NCI-H748 (cell line): ENCODE data around the gene ZSCAN31.

ENCODE experiments used
- DNase-seq: peaks from one replicate; lab custom pipeline; 2025; ENCODE audit not compliant: unreplicated experiment; lab: John Stamatoyannopoulos, UW

The ZSCAN31 gene

DNA sequence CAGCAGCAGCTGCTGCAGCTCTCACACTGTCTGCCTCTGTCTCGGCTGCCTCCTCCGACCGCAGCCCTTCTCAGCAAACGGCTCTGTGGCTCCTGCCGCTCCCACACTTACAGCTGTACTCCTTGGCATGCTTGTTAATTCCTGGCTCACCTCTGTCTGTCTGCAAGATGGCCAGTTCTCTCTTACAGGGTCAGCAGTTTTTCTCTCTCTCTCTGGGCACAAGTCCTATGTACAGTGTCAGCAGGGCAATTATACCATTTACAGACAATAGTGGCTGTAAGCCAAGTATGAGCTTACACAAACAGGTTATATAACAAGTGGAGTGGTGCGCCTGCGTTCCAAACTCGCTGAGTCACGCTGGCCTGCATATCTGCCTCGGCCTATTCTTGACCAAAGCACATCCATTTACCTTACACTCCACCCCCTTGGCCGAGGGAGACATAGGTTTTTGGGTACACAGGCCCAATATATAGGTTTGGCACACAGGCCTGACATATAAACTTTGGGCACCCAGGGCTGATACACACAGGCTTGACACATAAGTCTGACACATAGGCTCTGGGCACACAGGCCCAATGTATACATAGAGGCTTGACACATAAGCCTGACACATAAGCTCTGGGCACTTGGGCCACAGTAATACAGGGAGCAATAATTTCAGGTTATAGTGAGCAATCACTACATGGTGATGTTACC lies 18.2 kb upstream of the ZSCAN31 start:
- DNase-seq, result peak; percentile 76

DNA sequence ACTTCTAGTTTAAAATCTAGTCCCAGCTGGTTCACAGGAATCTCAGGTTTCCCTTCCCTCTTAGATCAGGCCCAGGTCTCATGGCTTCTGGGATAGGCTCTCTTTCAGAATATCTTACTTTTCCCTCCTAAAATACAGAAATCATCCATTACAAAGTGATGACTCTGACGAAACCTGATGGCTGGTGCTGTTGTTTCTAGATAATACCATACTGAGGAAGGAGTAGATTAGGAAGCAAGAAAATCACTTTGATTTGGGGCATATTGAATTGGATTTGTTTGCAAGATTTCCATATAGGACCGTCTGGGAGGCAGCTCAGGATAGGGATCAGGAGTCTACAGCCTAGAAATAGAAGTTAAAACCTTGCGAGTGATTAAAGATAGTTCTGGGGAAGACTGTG lies 17.4 kb upstream of the ZSCAN31 start:
- DNase-seq, result peak; percentile 8

DNA sequence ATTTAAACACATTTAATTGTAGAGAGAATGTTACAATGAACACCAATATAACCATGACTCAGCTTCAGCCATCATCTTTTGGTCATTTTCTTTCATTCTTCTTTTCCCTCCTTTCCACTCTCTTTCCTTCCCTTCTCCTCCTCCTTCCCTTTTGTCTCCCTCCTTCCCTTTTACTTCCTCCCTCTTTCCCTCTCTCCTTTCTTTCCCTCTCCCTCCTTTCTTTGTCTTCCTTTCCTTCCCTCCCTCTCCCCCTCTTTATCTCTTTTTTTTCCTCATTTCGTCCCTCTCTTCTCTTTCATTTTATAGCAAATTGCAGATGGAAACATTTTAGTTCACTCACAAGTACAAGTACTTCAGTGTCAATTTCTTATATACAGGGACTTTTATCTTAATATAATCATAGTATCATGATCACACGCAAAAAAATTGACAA lies 15.6 kb upstream of the ZSCAN31 start:
- DNase-seq, result no peak

DNA sequence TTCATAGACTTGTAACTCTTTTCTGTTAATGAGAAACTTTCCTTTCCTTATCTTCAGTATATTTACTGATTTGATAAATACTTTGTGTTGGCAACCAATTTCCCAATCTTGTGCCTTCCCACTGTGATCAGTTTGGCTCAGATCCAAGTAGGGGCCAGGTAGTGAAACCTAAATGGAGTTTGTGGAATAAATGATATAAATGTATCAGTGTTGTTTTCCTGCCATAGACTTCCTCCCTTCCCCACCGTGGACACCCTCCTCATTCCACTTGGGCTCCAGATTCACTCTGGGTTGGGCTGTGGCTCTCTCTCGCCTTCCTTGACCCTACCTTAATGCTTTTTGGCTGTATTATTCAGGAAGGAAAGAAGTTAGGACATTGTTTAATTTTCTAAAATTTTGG lies 15.1 kb upstream of the ZSCAN31 start:
- peak; percentile 26 for DNase-seq

DNA sequence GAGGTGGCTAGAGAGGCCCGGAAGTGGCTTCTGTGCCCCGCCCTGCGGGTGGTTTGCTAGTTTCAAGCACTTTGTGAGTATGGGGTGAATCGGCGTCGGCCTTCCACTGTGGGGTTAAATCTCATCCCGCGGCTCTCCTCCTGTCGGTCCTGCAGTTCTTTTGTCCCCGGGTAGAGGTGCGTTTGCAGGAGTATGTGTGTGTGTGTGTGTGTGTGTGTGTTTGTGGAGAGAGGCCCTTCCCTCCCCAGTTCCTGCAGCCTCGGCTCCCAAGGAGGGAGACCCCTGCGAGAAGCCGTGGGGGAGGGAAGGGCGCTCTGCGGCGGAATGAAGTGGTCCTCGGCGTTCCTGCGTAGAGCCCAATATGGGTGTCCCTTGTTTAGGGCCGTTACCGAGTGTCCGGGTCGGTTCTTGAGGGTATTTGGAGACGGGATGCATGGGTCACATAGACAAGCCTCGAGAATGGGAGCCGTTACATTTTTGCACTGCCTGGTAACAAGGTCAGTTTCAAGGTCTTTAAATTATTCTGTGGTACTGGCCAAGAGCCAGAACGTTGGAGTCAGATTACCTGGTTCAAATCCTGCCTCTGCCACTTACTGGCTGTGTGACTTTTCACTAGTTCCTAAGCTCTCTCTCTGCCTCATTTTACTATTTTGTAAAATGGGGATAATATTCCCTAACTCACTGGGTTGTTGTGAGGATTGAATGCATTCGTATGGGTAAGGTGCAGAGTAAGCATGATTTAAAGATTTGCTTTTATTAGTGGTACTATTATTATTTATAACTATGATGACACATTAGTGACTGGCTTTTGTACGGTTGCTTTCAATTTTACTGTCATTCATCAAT lies 14.2 kb upstream of the ZSCAN31 start, which contains the start of gene ZKSCAN3:
TSS of gene ZKSCAN3 (plus strand) at position 56 of the 846 bp plus-strand sequence. CDS start 9,640 bp downstream, outside the sequence.
- peak; percentile 94 for DNase-seq

DNA sequence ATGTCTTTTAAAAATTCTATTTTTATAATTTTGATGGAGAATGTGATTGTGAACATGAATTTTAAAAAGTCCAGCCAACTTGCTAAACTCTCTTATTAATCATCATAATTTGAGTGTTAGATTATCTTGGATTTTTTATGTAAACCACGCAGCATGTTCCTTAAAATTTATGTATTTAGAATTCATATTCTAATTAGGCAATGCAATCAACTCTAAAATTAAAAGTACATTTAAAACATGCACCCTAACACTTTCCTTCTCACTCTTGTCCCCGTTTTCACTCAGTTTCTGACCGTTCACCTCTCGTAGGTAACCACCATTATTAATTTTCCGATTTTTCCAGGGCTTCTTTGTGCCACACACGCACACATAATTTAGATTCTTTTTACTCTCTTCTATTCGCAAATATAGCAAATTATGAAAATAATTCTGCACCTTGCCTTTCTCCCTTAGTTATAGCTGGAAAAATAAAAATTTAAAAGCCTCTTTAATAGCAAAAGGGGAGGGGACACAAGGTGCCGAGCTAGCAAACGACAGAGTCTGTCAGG lies 13.5 kb upstream of the ZSCAN31 start:
- no peak for DNase-seq

DNA sequence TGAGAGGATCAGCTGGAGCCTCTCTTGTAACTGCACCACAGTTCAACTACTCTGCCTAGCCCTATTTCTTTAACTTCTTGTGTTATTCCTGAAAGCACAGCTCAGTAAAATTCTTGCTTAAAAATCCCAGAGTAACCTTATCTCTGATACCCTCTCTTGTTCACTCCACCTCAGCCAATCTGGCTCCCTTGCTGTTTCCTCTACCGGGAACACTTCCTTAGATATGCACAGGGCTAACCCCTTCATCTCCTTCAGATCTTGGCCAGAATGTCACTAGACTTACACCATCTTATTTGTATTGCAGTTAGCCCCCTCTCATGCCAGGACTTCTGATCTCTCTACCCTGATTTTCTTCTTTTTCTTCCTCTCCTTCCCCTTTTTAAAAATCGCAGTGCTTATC lies 11.2 kb upstream of the ZSCAN31 start:
- DNase-seq, result no peak

DNA sequence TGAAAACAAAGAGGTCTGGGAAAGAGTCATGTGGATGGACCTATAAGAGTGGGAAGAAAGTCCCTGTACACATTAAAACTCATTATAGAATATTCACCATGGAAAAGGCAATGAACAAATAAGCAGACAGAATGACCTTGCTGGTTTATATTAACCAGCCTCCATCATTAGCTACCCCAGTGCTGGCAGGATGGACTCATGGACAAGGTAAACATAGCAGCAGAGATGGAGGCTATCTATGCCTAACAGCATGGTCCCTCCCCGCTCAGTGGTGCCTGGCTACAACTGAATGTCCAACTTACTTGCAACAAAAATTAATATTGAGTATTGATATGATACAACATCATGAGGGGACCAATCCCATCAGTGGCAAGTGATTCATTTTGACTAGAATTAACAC lies 9.3 kb upstream of the ZSCAN31 start:
- DNase-seq, result no peak

DNA sequence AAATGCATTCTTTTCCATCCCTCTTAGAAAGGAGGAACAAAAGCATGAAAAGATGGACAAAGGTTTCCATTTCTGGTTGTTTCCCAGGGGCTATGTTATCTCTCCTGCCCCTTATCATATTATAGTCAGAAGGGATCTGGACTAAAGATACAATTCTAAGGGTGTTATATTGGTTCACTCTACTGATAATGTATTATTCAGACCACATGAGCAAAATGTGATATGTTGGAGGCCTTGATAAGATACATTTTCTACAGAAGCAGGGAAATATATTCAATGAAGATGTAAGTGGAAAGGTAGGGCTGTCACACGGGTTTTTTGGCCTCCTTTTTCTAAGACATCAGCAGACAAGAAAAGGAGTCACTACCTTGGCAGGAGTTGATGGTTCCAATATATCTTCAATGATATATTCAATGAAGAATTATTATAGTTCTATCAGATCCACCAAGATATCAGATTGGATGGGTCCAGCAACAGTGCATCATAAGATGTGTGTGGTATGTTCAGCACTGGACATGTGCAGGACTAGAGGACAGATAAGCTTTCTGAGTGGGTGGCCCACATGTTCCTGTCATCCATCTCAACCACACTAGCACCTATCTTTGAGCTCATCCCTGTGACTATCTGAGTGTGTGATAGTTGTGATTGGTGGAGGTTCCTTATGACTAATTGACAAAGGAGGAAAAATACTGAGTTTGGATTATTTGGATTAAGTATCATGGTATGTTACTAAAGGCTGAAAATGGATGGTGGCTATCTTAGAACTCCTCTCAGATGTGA lies 8.1 kb upstream of the ZSCAN31 start:
- no peak for DNase-seq

DNA sequence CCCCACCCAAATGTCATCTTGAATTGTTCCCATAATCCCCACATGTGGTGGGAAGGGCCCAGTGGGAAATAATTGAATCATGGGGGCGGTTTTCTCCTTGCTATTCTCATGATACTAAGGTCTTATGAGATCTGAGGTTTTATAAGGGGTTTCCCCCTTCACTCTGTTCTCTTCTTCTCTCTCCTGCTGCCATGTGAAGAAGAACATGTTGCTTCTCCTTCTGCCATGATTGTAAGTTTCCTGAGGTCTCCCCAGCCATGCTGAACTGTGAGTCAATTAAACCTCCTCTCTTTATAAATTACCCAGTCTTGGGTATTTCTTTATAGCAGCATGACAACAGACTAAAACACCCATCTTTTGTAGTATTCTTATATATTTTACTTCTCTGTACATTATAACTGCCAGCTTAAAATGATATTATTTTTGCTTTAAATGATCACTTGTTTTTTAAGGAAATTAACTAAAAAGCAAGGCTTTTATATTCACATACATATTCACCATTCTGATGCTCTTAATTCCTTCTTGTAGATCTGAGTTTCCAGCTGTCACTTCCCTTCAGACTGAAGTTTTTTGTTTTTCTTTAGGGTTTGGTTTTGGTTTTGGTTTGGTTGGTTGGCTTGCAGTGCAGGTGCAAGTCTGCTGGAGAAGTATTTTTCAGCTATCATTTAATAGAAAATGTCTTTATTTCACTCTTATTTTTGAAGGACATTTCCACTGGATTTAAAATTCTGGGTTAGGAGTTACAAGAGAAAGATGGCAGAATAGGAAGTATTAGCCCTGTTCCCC lies 4.6 kb upstream of the ZSCAN31 start:
- DNase-seq, result no peak

DNA sequence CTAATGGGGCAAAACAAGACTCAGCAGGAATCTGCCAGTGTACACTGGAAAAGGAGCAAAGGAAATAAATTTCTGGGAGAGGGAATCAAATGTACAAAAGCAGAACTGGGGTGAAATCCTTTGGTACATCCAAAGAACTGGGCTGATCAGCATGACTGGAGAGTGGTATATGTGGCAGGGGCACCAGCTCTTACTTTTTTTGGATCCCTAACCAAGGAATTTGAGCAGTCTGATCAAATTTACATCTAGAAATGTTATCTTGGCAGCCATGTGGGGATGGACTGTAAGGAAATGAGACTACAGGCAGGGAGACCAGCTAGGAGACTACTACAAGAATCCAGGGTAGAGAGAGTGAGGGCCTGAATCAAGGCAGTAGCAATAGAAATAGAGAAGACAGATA lies 1.2 kb upstream of the ZSCAN31 start:
- no peak for DNase-seq

DNA sequence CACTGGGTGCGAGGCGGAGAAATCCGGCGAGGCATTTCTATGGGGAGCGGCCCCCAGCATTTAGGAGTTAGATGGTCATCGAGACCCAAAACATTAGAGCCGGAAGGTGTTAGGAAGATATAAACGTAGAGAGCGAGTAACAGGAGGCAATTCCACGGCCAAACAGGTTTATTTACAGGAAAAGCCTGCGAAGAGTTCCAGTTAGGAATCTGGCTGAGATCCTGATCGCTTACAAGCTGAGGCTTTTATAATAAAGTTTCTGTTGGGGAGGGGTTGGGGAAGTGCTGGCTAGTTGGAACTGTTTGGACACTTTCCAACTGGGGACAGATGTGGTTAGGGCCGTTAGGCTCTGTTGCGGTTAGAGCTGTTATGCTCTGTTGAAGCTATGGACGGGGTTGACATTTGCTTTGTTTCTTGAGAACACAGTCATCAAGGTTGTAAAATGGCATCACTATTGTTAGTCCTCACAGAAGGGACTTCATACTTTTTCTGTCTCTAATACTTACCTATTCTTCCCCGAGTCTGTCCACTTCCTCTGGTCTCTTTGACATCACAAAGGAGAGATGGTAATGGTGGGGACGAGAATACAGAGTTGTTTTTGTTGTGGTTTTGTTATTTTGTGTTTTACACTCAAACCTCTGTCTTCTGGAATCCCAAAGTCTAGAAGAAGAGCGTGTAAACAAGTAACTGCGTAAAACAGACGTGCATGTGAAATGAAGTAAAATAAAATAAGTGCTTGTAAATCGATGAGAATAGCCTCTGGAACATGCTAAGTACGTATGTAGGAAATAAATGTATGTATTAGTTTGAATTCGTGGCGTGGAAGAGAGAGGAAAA lies 554 bp upstream of the ZSCAN31 start:
- DNase-seq, result peak; percentile 61

DNA sequence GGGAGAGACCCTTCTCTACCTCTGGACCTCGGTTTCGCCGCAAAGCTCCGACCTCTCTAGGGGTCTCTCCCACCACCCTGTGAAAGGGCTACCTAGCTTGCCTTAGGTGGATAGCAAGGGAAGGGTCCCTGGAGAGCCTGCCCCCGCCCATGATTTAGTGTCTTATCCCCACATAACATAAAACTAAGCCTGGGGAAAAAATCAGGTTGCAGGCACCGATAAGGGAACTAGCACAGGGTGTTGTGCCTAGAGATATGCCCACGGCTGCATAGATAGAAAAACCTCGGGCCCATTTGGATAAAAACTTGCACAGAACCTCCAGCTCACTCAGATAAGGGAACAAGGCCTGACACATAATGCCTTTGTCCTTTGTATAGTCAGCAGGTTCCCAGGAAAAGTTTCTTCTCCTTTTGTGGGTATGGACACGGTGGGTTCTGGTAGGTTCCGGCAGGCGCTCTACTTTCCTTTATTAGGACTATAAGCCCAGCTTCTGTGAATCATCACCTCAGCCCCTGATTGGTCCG lies 846 bp downstream of the ZSCAN31 start:
- DNase-seq, result no peak

DNA sequence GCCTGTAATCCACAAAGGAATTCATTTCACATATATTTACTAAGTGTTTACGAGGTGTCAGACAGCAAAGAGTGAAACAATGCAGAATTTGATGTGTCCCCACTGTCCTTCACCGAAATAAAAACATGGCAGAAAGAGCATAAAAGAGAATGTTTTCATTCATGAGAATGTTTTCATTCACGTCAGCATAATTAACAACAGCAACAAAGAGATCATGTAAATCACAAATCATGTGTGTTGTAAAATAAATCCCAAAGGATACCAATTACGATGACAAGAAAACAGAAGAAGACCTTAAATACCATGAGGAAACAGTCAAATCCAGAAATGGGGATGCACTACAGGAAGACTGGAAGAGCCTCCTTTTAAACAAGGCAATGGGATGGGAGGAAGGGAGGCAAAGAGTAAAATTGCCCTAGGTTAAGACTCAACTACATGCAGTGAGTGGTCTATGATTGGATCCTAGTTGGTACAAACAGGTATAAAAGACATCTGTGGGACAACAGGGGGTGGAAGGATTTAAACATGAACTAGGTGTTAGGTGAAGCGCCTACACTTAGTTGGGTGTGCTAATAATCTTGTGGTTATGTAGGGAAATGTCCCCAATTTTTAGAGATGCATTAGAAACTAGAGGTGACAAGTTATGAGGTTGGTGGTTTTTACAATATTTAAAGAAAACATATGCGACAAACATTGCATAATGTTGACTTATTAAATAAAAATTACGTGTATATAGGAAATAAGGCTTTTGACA lies 1.5 kb downstream of the ZSCAN31 start:
- no peak for DNase-seq

DNA sequence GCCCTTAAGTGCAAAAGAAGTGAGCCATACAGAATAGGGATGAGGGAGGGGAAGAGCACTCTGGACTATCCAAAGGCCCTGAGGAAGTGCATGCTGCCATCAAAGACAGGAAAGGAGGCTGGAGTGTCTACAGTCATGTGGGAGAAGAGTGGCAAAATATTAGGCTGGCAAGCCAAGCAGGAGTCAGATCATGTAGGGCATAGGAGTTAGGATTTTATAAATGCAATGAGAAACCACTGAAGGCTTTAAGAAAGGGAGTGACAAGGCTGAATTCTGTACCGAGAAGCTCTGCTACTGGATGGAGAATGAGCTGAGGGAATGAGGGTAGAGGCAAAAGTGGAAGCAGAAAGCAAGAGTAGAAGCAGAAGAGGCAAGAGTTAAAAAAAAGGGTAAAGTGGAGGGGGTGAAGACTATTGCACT lies 2.3 kb downstream of the ZSCAN31 start:
- no peak for DNase-seq

DNA sequence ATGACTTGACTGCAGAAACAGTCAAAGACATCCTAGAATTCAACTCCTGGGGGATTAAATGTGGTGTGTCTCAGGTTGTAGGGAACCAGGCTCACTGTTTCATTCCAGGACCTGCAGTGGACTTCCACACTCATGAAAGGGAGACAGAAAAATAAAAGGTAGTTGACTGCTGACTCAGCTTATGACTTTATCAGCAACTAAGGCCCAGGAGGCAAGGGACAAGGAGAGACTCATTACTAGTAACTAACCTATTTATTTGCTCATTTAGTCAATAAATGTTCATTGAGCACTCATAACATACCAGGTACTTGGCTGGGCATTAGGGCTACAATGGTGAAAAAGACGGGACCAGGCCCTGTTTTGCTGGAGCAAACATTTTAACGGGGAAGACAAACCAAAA lies 2.9 kb downstream of the ZSCAN31 start:
- DNase-seq, result no peak

DNA sequence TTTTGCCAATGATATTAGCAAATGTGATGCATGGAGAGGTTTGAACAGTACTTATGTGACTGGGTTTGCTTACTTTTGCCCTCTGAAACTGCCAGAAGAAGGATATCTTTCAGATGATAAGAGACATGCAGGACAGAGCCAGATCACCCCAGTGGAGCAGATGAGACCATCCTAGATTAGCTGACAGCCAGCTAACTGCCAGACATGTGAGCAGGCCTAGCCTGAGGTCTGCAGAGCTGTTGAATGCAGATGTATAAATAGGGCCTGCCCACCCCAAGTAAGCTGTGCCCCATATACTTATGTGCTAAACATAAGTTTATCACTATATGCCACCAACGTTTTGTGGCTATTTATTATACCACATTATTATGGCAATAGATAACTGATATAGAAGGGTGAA lies 5.9 kb downstream of the ZSCAN31 start:
- no peak for DNase-seq

DNA sequence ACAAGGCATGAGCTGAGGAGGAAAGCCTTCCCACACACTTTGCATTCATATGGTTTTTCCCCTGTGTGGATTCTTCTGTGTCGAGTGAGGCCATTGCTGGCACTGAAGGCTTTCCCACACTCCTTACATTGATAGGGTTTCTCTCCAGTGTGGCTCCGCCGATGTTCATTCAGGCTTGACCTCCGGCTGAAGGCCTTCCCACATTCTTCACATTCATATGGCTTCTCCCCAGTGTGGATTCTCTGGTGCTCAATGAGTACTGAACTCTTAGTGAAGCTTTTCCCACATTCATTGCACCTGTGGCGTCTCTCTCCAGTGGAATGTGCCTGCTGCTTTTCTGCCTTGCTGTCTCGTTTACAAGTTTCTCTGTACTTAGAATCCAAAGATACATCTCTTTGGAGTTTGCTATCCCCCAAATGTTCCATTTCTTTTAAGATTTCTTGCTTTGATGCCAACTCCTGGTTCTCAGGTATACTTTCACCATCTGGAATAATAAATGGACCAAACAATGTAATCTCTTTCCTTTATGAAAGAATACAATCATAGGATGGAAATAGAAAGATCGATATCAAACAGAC lies 9.5 kb downstream of the ZSCAN31 start:
- DNase-seq, result no peak
